ENCODE results near the gene RPL15.
"Not testable (repeated sequence)": the region's sequence is repeated elsewhere in the genome, so short reads cannot be mapped to it uniquely, and the experiment has no call there.

DNA sequence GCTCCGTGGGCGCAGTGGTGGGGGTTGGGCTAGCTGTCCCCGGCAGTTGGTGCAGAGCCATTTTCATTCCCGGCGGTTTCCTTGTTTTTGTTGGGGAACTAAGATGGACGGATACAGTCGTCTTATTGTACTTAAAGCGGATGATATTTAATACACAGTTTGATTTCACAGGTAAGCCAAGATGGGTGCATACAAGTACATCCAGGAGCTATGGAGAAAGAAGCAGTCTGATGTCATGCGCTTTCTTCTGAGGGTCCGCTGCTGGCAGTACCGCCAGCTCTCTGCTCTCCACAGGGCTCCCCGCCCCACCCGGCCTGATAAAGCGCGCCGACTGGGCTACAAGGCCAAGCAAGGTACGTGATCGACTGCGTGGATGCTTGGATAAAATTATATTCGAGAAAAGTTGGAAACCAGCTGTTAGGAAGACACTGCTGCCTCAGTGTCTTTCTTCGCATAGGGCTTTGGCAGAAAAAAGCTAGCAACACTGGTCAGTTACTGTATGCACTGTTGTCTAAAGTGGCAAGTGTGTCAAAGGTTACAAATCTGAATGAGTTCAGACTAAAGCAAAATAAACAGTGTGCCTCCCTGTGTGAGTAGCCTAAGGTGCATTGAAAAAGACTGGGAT is 859 bp downstream of the RPL15 start:
- TF ChIP-seq, protein P1, sequence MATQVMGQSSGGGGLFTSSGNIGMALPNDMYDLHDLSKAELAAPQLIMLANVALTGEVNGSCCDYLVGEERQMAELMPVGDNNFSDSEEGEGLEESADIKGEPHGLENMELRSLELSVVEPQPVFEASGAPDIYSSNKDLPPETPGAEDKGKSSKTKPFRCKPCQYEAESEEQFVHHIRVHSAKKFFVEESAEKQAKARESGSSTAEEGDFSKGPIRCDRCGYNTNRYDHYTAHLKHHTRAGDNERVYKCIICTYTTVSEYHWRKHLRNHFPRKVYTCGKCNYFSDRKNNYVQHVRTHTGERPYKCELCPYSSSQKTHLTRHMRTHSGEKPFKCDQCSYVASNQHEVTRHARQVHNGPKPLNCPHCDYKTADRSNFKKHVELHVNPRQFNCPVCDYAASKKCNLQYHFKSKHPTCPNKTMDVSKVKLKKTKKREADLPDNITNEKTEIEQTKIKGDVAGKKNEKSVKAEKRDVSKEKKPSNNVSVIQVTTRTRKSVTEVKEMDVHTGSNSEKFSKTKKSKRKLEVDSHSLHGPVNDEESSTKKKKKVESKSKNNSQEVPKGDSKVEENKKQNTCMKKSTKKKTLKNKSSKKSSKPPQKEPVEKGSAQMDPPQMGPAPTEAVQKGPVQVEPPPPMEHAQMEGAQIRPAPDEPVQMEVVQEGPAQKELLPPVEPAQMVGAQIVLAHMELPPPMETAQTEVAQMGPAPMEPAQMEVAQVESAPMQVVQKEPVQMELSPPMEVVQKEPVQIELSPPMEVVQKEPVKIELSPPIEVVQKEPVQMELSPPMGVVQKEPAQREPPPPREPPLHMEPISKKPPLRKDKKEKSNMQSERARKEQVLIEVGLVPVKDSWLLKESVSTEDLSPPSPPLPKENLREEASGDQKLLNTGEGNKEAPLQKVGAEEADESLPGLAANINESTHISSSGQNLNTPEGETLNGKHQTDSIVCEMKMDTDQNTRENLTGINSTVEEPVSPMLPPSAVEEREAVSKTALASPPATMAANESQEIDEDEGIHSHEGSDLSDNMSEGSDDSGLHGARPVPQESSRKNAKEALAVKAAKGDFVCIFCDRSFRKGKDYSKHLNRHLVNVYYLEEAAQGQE (IDR thresholded peaks at IDR 0.05; ENCODE audit: insufficient read depth in 1 of 2, low read depth in 2 of 2, low read length in 1 of 2): not testable (repeated sequence)
- TF ChIP-seq CTCF (IDR thresholded peaks at IDR 0.05); POLR2AphosphoS5 (IDR thresholded peaks at IDR 0.05; ENCODE audit: low read depth, low read length); TCF7L2 (IDR thresholded peaks at IDR 0.05; ENCODE audit: low read depth, low read length): not testable (repeated sequence)

Data from Panc1 (cell line).